ENCODE measurements around the gene C15orf39.
"Not testable (repeated sequence)": the region's sequence is repeated elsewhere in the genome, so short reads cannot be mapped to it uniquely, and the experiment has no call there.

The C15orf39 gene

DNA sequence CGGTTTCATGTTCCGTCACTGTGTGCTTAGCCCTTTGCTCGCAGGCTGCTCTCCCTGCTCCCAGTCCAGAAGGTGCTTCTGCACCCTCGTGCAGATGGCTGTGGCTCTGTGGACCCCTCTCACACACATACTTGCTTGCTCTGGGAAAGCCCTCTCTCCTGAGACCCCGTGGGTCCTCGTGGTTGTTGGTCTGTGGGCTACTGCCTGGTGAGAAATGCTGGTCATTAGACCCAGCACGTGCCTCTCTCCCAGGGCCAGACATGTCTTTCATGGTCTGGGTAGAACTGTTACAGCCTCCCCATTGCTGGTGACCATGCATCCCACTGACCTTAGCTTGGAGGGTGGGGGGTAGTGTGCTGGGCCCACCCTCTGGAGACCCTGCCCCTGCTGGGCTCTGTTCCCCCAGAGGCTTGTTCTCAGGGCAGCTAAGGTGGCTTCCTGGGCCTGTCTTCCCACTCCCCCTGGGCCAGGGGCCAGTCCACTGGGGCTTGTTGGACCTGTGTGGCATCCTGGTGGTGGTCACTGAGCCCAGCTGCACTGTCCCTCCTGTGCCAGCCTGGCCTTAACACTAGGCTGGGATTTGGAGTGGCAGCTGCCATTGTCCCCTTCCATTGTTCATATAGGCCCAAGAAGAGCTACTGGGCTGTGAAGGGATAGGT, 10.6 kb downstream of the C15orf39 start:
- DNase-seq (ENCODE audit: low read depth): no peak

DNA sequence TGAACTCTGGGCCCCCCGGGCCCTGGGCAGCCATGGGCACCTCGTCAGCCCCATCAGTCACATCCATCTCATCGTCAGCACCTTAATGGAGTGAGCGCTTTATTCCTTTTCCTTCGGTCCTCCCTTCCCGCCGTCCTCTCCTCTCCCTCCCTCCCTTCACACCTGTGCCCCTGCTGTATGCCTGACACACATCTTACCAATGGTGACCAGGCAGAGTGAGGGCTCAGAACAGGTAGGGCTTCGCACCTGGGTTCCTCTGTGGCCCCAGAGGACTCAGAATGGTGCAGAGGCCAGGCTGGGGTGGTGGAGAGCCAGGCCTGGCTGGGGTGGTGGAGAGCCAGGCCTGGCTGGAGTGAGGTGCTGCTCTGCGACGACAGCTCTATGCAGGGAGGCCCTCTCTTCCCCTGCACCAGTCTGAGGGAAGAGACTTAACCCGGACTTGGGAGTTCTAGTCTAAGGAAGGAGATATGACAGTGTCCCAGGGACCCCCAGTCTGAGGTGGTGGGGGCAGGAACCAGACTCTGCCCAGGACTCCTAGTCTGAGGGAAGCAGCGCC, 11.6 kb downstream of the C15orf39 start:
- no peak for DNase-seq (ENCODE audit: low read depth)

DNA sequence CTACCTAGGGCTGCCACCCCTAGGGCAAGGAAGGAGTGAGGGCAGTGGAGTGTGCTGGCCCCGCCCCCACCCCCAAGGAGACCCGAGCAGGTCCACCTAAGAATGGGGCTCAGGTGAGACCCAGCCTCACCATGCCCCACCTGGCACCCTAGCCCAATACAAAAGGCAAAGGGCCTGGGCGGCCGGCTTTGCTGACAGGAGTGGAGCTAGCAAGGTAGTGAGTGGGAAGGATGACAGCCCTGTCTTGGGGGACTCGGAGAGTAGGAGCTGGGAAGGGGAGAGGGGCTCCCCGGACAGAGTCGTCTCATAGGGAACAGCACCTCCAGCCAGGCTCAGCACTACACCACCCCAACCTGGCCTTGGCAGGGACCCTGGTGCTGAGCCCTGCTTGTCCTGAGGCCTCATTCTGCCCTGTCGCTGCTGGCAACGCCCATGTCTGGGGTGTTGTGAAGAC, 12.1 kb downstream of the C15orf39 start:
- no peak for DNase-seq (ENCODE audit: low read depth)

DNA sequence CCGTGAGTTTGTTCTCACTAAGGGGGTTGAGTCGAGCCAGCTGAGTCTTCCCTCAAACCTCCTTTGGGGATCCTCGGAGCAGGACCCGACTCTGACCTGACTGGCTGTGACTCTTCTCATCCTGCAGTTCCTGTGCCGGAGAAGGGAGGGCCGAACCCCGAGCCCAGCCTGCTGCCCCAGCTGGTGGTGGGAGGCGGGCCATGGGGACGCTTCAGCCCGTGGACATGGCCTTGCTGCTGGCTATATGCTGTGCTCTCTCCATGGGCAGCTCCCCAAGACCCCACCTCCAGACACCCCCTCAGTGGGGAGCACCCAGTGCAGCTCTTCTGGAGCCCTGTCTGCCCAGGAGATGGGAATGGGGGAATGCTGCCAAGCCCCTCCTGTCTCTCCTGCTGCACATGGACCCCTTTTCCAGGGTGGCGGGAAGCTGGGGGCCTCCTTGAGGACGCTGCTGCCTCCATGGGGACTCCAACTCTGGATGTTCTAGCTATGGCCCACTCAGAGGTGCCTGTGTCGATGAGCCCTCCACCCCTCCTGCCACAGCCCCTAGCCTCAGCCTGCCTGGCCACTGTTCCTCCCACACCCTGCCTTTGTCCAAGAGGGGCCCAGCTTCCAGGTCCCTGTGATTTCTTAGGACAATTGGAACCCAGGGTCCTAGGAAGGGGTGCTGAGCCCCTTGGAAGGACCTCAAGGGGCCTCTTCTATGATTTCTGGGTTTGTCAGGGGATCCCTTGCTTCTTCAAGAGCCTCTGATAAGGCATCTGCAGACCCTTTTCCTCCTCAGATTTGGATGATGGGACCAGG, 12.8 kb downstream of the C15orf39 start:
- no peak for DNase-seq (ENCODE audit: low read depth)

DNA sequence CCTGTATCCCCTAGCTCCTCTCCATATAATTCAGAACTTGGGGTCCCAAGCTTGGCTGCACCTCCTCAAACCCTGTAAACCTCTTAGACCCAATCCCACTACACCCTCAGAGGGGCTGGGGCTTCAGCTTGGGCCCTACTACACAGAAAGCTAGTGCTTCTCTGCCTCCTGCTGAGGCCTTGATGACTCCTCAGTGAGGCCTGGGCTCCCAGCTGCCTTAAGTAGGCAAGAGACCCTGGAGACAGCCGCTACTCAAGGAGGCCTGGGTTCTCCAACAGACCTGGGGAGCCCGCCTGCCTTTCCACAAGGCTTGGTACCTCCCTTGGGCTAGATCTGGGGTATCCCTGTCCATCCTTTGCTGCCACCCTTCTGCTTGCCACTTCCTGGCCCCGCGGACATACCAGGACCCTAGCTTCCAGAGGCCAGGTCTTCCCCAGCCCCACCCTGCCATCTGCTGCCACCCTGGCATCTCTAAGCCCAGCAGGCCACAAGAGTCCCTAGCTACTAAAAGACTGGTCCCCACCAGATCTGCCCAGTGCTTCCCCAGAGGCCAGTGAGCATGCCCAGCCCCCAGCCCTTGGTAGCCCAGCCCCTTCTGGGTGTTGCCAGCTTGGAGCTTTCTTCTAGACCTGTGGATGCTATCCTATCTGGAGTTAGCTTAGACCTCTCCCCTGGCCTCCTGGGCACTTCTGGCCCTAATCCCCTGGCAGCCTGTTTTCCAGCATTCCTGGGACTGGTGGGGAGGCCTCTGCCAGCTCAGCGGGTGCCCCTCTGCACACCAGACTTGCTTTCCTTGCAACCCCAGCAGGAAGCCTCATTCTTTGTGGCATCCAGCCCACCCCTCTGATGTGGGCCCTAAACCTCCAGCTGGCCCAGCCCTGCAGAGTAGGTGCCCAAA, 13.7 kb downstream of the C15orf39 start:
- DNase-seq (ENCODE audit: low read depth): no peak

DNA sequence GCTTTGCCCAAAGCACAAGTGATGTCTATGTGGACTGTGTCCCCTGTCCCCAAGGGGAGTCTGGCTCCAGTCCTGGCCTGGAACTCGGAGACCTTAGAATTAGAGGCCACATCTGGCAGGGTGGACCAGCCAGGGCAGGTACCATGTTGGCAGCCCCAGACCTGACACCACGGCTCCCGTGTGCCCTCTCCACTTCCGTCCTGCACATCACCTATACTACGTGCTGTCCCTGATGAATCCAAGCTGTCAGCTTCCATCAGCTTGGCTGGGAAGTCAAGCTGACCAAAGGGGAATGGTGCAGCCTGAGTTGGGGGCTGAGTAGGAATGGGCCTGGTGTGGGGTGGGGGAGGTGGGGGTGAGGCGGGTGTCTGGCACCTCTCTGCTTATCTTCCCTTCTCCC, 15.3 kb downstream of the C15orf39 start:
- no peak for DNase-seq (ENCODE audit: low read depth)

DNA sequence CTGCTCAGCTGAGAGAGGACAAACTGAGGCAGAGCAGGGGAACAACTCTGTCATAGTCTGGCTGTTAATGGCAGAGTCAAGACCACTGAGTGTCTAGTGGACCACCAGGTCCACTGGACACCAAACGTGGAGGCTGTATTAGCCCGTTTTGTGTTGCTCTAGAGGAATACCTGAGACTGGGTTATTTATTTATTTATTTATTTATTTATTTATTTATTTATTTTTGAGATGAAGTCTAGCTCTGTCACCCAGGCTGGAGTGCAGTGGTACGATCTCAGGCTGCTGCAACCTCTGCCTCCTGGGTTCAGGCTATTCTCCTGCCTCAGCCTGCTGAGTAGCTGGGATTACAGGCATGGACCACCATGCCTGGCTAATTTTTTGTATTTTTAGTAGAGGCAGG, 15.9 kb downstream of the C15orf39 start:
- DNase-seq (ENCODE audit: low read depth): not testable (repeated sequence)

DNA sequence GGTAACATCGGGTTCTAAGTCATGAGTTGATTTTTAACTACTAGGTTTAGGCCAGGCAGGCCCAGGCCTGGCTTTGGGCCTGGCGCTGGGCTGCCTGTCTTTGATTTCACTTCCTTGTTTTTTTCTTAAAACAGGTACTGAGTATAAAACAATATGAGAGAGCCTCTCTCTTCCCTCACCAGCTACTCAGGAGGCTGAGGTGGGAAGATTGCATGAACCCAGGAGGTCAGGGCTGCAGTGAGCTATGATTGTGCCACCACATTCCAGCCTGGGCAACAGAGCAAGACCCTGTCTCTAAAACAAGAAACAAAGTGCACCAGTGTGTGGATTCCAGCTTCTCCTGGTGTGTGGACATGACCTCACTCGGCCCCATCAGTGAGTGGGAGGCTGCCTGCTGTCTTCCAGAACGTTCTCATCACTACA, 17.8 kb downstream of the C15orf39 start:
- not testable (repeated sequence) for DNase-seq (ENCODE audit: low read depth)

DNA sequence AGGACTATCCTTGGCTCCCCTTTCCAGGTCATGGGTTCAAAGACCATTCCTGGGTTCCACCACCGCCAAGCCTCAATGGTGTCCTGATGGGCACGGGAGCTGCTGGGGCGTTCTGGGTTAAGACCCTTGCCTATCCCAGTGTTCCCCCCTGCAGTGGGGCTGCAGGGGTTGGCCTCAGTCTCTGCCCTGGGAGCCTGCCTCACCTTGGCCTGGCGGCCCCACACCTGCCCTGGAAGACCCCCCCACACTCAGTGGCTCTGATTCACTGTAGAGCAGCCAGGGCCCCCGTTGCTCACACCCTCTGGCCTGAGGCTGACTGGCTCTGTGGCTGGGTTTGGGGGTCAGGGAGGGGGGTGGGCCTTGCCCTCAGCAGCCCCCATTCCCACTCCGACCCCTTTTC, 22.0 kb downstream of the C15orf39 start:
- no peak for DNase-seq (ENCODE audit: low read depth)

DNA sequence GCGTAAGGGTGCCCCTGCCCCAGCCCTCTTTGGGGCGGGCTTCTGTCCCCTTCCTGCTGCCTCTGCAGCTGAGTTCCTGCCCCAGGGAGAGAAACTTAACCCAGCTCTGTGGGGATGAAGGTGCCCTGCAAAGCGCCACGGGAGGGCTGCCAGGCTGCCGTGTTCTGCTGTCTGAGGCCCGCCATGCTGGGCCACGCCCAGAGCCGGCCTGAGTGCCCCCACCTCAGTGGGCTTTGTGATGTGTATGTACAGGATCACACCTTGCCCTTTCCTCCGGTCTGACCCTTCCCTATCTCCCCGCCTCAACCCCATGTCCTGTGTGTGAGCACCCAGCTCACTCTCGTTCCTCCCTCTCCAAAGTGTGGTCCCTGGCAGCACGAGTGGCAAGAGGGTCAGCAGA, 22.6 kb downstream of the C15orf39 start:
- DNase-seq (ENCODE audit: low read depth): no peak

DNA sequence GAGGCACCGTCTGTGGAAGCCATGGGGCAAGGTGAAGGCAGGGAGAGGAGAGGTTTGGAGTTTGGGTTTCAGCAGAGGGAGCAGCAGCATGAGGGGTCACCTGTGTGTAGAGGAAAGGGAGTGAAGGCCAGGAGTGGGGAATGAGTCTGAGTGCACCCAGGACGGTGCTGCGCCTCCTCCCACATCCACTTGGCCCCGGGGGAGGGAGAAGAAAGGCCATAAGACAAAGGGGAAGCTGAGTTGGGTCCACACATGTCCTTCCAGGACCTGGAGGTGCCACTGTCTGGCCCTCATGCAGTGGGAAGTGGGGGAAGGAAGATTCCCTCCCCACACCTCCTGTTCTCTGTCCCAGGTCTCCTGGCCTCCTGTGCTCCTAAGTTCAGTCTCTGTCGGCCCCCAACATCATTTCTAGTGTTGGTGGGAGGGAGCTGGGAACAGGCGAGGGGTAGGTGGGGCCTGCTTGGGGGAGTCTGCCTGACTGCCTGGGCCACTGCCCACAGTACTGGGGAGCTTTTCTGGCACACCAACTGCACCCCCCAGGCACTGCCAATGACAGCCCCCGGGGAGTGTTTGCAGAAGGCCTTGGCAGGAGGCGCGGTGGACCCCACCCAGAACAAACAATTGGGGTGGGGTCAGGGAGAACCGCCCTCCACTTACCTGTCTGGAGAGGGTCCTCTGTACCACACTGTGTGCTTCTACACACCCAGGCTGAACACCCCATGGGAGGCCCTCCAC, 23.6 kb downstream of the C15orf39 start:
- DNase-seq (ENCODE audit: low read depth): not testable (repeated sequence)

DNA sequence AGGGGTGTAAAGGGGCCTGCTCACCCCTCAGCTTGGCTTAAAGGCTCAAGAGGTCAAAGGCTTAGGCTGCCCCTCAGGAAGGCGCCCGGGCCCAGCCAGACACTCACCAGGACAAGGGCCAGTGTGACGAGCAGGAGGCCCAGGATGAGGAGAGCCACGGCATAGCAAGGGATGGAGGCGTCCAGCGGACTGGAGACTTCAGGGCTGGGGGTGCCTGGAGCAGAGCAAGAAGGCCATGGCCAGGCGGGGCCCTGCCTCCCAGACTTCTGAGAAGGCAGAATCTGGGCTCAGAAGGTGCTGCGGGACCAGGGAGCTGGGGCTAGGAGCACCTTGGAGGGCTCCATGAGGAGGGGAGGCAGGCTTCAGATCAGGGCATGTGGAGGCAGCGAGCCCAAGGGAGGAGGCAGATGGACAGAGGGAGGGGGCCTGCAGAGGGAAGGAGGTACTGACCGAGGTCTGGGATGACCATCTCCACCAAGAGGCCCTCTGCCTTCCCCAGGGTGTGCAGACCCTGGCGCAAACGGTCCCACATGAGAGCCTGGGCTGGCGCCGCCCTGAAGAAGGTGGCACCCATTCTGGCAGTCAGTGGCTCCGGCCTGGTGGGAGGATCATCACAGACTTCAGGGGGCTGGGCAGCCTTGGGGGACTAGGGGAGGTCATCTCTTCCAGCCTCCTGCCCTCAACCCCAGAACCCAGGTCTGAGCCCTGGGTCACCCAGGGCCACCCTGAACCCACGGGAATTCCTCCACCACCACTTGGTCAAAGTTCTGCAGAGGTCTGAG, 24.5 kb downstream of the C15orf39 start:
- no peak for DNase-seq (ENCODE audit: low read depth)

DNA sequence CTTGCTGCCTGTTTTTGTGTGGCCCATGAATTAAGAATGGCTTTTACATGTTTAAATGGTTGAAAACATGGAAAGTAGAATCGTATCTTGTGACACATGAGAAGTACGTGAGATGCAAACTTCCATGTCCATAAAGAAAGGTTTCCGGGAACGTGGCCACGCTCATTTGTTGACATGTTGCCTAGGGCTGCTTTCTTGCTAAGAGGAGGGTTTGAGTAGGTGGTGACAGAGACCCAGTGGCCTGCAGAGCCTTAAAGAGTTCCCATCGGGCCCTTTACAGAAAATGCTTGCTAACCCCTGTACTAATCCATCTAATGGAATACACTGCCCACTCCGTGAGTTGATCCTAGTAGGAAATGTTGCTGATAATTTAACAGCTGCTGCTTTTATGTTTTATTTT, 25.4 kb downstream of the C15orf39 start:
- not testable (repeated sequence) for DNase-seq (ENCODE audit: low read depth)

DNA sequence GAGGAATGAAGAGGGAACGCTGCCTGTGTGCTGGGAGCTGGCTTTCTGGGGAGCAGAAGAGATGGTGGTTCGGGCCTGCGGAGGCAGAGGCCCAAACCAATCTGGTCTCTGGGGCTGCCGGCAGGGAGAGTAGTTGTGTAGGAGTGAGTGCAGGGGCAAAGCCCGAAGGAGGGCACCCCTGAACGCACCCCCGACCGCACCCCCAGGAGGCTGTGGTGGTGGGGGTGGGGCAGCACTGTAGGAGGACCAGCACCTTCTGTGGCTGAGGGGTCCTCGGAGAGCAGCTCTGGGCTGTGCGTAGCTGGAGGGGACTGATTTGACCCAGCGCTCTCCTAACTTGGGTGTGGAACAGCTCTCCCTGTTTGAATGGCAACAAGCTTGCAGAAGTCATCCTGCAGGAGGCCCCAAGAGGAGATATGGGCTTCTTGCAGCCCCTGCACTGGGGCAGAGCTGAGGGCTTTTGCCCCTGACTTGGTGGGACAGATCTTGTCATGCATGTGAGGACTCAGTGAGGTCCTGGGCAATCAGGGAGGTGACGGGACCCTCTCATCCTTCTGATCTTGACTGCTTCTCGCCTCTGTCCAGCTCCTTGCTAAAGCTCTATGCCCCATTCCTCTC, 26.1 kb downstream of the C15orf39 start:
- DNase-seq (ENCODE audit: low read depth): no peak

DNA sequence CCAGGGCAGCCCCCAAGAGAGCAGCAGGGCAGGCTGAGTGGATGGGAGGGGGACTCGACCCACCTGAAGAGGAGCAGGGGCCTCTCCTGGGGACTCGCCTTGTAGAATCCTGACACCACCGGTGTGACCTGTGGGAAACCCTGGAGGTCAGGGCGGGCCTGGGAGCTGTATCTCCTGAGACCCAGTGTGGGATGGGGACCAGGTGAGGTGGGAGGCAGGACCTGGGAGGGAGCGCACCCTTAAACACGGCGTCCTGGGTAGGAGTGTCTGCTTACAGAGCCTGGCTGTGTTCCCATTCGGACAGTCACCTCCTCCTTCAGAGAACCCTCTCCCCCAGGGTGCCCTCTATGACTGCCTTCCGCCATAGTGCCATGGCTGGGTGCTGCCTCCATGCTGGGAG, 27.1 kb downstream of the C15orf39 start:
- no peak for DNase-seq (ENCODE audit: low read depth)

DNA sequence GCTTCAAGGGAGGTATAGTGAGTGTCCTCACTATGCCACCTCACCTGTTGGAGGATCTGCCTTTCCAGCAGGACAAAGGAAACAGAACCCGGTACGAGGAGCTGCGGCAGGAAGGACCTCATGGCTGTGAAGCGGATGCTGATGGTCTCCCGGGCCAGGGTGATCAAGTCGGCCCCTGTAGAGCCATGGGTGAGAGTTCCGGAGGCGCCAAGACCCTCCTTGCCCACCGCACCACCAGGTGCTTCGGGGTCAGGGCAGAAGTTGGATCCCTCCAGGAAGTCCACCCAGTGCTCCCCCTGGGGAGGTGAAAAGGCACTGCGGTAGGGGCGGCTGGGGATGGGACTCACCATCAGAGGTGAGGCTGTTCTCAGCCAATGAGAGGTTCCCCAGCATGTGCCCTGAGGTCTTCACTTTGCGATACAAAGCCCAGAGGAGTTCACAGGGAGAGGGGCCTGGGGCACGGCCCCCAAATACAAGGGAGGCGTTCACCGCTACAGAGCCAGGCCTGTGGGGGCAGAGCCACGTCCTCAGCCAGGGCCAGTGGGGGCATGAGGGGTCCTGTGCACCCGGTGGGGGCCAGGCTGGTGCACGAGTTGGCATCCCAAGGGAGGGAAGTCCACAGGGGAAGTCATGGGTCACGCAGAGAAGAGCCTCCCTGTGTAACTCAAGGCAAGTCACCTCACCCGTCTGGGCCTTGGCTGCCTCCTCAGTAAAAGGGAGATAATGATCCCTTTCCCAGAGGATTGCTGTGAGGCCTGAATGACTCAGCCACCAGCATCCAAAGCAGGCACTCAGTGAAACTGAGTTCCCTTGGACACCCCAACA, 27.7 kb downstream of the C15orf39 start:
- DNase-seq (ENCODE audit: low read depth): no peak

DNA sequence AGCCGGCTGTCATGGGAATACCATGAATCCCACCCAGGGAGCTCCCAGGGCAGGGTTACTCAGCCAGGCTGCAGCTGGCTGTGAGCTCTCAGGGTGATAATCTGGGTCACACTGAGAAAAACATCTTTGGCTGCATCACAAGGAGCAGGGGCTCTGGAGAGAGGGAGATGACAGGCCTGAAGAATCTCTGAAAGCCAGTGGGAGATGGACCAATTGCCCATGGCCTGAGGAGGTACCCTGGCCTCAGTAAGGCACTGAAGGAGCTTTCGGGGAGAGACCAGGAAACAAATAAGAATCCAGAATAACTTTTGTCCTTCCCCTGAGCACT, 28.3 kb downstream of the C15orf39 start:
- DNase-seq (ENCODE audit: low read depth): no peak

DNA sequence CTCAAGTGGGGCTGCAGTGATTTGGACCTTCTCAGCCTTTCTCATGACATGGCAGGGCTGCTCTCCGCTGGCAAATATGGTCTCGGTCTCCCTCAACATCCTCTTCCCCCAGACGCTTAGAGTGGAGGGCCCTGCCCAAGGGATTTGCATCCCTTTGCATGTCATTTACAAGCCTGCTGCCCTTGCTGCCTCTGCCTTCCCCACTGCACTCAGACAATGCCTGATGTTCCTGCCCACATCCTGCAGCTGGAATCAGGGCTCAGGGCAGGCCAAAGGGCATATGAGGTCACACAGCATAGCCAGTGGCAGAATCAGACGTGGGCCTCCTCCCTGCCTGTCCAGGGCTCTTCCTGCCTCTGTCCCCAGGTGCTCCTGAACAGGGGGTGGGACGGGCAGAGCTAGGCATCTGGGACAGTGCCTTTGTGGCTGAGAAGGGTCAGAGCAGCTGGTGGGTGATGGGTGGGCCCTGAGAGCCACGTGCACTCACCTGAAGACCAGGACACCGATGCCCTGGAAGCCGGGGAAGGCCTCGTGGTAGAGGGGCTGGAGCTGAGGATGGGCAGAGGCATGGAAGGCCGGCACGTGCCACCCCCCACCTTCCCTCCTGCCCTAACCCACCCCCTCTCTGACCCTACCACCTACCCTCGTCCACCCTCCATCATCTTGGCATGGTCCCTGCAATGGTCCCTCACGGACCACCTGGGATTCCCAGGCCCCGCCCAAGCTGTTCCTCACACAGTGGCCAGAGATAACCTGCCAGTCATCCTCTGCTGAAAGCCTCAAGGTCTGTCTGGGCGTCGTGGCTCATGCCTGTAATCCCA, 29.1 kb downstream of the C15orf39 start:
- DNase-seq (ENCODE audit: low read depth): no peak

DNA sequence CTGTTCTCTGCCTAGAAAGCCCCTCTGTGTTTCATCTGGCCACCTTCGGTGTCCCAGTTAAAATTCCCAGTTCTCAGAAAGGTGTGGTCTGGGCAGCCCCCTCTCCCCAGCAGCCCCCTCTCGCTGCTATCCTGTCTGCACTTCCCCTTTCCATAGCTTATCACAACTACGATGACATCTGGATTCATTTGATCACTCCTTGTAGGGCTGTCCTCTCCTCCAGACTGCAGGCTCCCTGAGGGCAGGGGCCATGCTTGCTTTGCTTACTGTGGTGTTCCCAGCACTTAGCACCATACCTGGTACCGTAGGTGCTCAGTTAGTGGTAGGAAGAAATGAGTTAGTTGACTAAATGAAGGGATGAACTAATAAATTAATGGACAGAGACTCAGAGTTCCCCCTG, 30.2 kb downstream of the C15orf39 start:
- DNase-seq (ENCODE audit: low read depth): no peak
